Naive thymus-derived CD8-positive, alpha-beta T cell (primary cell): ENCODE measurements around the gene HPRT1. TPM values are rescaled to one million over a fixed set of nuclear protein-coding genes. Genes with fewer than 3 reads are reported as not detected.

Experiments
- ATAC-seq, 2 donors: fragments of 150-1000 bp; cut with Tn5 transposase in 1 of 2; sonication (Bioruptor Pico), chemical (Tn5 transposase) in 1 of 2; 1 replicate in 1 of 2; 2 replicates in 1 of 2; pipeline ENCODE4 v1.10.0; 2021; ENCODE audit warnings: mild to moderate bottlenecking in 2 of 2, moderate library complexity in 2 of 2
- POLR2A ChIA-PET: fragments of 350-600 bp; sonication (Branson Sonifier 250); formaldehyde crosslinking; loops from one replicate; lab custom pipeline; 2021; ENCODE audit warnings: antibody characterized with exemption; lab: Charles Lee
- DNase-seq, 10 donors: peaks; one replicate each; pipeline versions ENCODE4 v3.0.0 to v3.0.0-alpha.2; 2020 to 2022
- H3K27ac Mint-ChIP-seq, 10 donors: one replicate each; pipeline ENCODE4 v1.8.0; 2020 to 2022; ENCODE audit warnings: mild to moderate bottlenecking in 10 of 10, mixed read lengths in 10 of 10, moderate library complexity in 4 of 10, inconsistent platforms in 1 of 10
- H3K27me3 Mint-ChIP-seq, 5 donors: one replicate each; pipeline ENCODE4 v1.8.0; 2021 to 2022; ENCODE audit warnings: mixed read lengths in 5 of 5
- H3K36me3 Mint-ChIP-seq, 3 donors: one replicate each; pipeline ENCODE4 v1.8.0; 2020 to 2022; ENCODE audit warnings: mixed read lengths in 3 of 3, mild to moderate bottlenecking in 2 of 3, inconsistent platforms in 1 of 3
- H3K4me1 Mint-ChIP-seq, 4 donors: one replicate each; pipeline ENCODE4 v1.8.0; 2021 to 2022; ENCODE audit warnings: mixed read lengths in 4 of 4
- H3K4me3 Mint-ChIP-seq, 10 donors: one replicate each; pipeline ENCODE4 v1.8.0; 2020 to 2022; ENCODE audit warnings: mild to moderate bottlenecking in 10 of 10, mixed read lengths in 10 of 10, moderate library complexity in 6 of 10, inconsistent platforms in 1 of 10
- H3K9me3 Mint-ChIP-seq, 9 donors: one replicate each; pipeline ENCODE4 v1.8.0; 2020 to 2022; ENCODE audit warnings: mixed read lengths in 9 of 9, mild to moderate bottlenecking in 3 of 9, inconsistent platforms in 1 of 9, moderate library complexity in 1 of 9
- polyA plus RNA-seq, 3 donors: library from polyadenylated mRNA; unstranded; fragments of 300-500 nt; fragmentation: Illumina TruSeq; gene quantifications; one replicate each; pipeline ENCODE4 v1.2.3, GENCODE V29; 2021
- total RNA-seq, 8 experiments: library from RNA in 2 of 8; stranded (reverse) in 2 of 8; gene quantifications; one replicate each; pipeline ENCODE4 v1.2.3 and lab custom pipeline; 2021 to 2026

HPRT1 gene, protein sequence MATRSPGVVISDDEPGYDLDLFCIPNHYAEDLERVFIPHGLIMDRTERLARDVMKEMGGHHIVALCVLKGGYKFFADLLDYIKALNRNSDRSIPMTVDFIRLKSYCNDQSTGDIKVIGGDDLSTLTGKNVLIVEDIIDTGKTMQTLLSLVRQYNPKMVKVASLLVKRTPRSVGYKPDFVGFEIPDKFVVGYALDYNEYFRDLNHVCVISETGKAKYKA
- total RNA-seq (10 to 100 TPM; 19.2 to 22.5 TPM), polyA plus RNA-seq (10 to 100 TPM; 71.7 to 94.1 (median 88.2) TPM), total RNA-seq (lab: John Stamatoyannopoulos, UW) (6.2 to 15.3 (median 9.2) reads per million in 6 experiments)

GRCh38 chrX:134460005-134460861, at the start of gene HPRT1:
Gene HPRT1, plus strand, starts transcription at chrX:134460165. Its CDS starts 147 bp downstream, at chrX:134460312.
- peak within 1 kb of the TSS; percentile 83 to 96 (median 88) for H3K4me3 Mint-ChIP-seq
- peak within 1 kb of the TSS; percentile 23 to 94 (median 90) for H3K27ac Mint-ChIP-seq
- peak; percentile 96 to 98 for ATAC-seq
- no peaks in the 10 kb centered on the region for H3K36me3 Mint-ChIP-seq
- H3K27me3 Mint-ChIP-seq = no peaks in the 10 kb centered on the region
- no peaks in the 10 kb centered on the region for H3K9me3 Mint-ChIP-seq
- peak; percentile 65 to 85 (median 71) for DNase-seq
- POLR2A ChIA-PET = no interaction called here
- peaks cover 1 to 14% (median 8%) of the 10 kb centered on the region in 4 donors for H3K4me1 Mint-ChIP-seq

DNA sequence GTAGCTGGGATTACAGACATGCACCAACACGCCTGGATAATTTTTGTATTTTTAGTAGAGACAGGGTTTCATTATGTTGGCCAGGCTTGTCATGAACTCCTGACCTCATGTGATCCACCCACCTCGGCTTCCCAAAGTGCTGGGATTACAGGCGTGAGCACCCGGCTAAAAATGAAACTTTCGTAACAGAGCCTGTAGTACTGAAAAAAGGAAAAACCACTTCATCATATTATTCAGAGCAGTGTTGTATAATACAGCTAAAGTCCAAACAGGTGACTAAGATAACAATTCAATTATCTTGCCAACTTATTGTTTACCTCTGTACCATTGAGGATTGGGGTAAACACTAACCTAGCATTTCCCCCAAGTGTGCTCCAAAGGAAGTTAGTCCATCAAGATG, 43.9 kb upstream of the HPRT1 start:
- H3K4me3 Mint-ChIP-seq = no peak overlapping the region
- DNase-seq (no peak), ATAC-seq (no peak)
- peak overlapping the region in 1 of 10 donors; percentile 24 for H3K27ac Mint-ChIP-seq
- H3K27me3 Mint-ChIP-seq = no peaks in the 10 kb centered on the region
- no peaks in the 10 kb centered on the region for H3K9me3 Mint-ChIP-seq
- H3K36me3 Mint-ChIP-seq = peaks cover 0 to 56% (median 10%) of the 10 kb centered on the region in 3 donors
- no peaks in the 10 kb centered on the region for H3K4me1 Mint-ChIP-seq
- POLR2A ChIA-PET = no interaction called here

GRCh38 chrX:134418317-134419113, 41.5 kb upstream of the HPRT1 start:
- no peaks in the 10 kb centered on the region for H3K9me3 Mint-ChIP-seq
- DNase-seq = no peak
- H3K4me1 Mint-ChIP-seq = no peaks in the 10 kb centered on the region
- POLR2A ChIA-PET = no interaction called here
- H3K27ac Mint-ChIP-seq = no peak overlapping the region
- H3K4me3 Mint-ChIP-seq = no peak overlapping the region
- no peak for ATAC-seq
- H3K27me3 Mint-ChIP-seq = no peaks in the 10 kb centered on the region
- H3K36me3 Mint-ChIP-seq = peaks cover 0 to 65% (median 10%) of the 10 kb centered on the region in 3 donors

DNA sequence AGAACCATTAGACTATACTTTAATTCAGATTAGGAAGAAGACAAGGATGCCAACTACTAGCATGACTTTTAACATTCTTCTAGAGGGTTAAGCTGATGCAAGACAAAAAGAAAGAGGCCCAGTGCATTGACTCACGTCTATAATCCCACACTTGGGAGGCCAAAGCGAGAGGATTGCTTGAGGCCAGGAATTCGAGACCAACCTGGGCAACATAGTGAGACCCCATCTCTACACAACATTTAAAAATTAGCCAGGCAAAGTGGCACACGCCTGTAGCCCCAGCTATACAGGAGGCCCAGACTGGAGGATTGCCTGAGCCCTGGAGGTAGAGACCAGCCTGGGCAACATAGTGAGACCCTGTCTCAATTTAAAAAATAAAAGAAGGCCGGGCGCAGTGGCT, 40.2 kb upstream of the HPRT1 start:
- Mint-ChIP-seq H3K4me1 (no peaks in the 10 kb centered on the region), H3K27me3 (no peaks in the 10 kb centered on the region), H3K27ac (no peak overlapping the region), H3K4me3 (no peak overlapping the region), H3K36me3 (peaks cover 0 to 60% (median 10%) of the 10 kb centered on the region in 3 donors), H3K9me3 (no peaks in the 10 kb centered on the region)
- POLR2A ChIA-PET = interaction anchor here (0.7 kb wide), 1 partner anchor 409 kb away, joined by 4 read pairs; no protein-coding TSS in a partner anchor
- ATAC-seq (no peak), DNase-seq (no peak)

DNA sequence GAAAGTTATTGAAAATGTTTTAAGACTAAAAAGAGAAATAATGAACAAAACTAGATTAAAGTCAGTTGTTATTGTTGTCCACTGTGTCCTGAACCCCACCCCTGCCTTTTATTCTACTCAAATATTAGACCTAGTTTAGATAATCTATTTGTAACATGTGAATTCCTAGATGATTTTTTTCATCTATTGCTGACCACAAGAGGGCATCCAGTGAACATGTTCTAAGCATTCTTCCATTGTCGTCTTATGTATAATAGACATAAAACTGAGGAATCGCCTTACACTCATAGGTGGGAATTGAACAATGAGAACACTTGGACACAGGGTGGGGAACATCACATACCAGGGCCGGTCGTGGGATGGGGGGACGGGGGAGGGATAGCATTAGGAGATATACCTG, 36.4 kb upstream of the HPRT1 start:
- H3K27me3 Mint-ChIP-seq = no peaks in the 10 kb centered on the region
- no peaks in the 10 kb centered on the region for H3K4me1 Mint-ChIP-seq
- no peaks in the 10 kb centered on the region for H3K9me3 Mint-ChIP-seq
- ATAC-seq (no peak), DNase-seq (no peak)
- H3K27ac Mint-ChIP-seq = no peak overlapping the region
- POLR2A ChIA-PET = no interaction called here
- no peak overlapping the region for H3K4me3 Mint-ChIP-seq
- H3K36me3 Mint-ChIP-seq = peaks cover 0 to 55% (median 0%) of the 10 kb centered on the region in 3 donors

DNA sequence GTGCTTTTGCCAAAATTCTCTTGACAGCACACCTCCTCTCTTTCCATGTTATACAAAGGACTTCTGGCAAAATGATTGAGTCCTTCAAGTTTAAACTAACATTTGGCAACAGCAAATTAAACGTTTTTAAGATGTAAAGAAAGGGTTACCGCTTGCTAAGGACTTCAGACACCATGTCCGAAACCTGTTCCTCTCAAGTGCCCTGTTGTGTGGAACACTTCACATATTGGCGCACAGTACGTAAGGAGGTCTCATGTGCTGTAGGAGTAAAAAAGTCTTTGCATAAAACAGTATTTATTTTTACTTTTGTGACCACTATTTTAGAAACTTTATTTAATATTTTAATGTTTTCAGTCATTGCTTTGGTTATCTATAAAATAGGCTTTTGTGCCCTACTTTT, 33.7 kb upstream of the HPRT1 start:
- Mint-ChIP-seq H3K4me1 (no peaks in the 10 kb centered on the region), H3K27ac (no peak overlapping the region), H3K36me3 (peaks cover 0 to 54% (median 0%) of the 10 kb centered on the region in 3 donors), H3K9me3 (no peaks in the 10 kb centered on the region), H3K4me3 (no peak overlapping the region), H3K27me3 (no peaks in the 10 kb centered on the region)
- no peak for ATAC-seq
- POLR2A ChIA-PET = no interaction called here
- no peak for DNase-seq

DNA sequence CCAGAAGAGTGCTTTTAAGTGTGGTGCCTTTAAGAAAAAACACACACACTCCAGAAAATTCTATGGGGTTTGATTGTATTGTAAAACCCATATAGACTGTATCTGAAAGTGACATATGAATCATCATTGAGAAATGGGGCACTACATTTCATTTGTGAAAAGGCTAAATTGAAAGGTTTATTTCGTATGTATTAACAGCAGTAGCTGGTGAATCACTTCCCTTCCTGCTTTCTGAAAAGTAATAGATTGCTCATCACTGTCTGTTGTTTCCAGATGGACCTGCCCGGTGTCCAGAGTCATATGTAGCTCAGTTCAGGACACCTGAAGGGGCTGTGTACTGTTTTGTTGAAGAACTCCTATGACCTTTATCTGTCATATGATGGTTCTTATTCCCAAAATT, 28.1 kb upstream of the HPRT1 start:
- DNase-seq (no peak), ATAC-seq (no peak)
- Mint-ChIP-seq H3K27ac (no peak overlapping the region), H3K9me3 (no peaks in the 10 kb centered on the region), H3K4me1 (no peaks in the 10 kb centered on the region), H3K4me3 (no peak overlapping the region), H3K36me3 (peaks cover 0 to 43% (median 5%) of the 10 kb centered on the region in 3 donors), H3K27me3 (no peaks in the 10 kb centered on the region)
- POLR2A ChIA-PET = interaction anchor here (0.6 kb wide), 1 partner anchor 352 kb away, joined by 3 read pairs; no protein-coding TSS in a partner anchor

GRCh38 chrX:134435894-134436293, 24.1 kb upstream of the HPRT1 start:
- Mint-ChIP-seq H3K9me3 (no peaks in the 10 kb centered on the region), H3K36me3 (peaks cover 0 to 19% (median 11%) of the 10 kb centered on the region in 3 donors), H3K4me3 (no peak overlapping the region), H3K27me3 (no peaks in the 10 kb centered on the region), H3K27ac (no peak overlapping the region), H3K4me1 (no peaks in the 10 kb centered on the region)
- POLR2A ChIA-PET = no interaction called here
- DNase-seq = no peak
- no peak for ATAC-seq

- Mint-ChIP-seq H3K4me3 (no peak overlapping the region), H3K36me3 (peaks cover 0 to 4% (median 3%) of the 10 kb centered on the region in 3 donors), H3K4me1 (no peaks in the 10 kb centered on the region), H3K9me3 (no peaks in the 10 kb centered on the region), H3K27ac (no peak overlapping the region), H3K27me3 (no peaks in the 10 kb centered on the region)
- DNase-seq (no peak), ATAC-seq (no peak)
- POLR2A ChIA-PET = no interaction called here
These were observed 16.9 kb upstream of the HPRT1 start for GRCh38 chrX:134443020-134443419.

GRCh38 chrX:134443461-134443860, 16.5 kb upstream of the HPRT1 start:
- Mint-ChIP-seq H3K36me3 (peaks cover 0 to 4% (median 3%) of the 10 kb centered on the region in 3 donors), H3K27ac (no peak overlapping the region)
- POLR2A ChIA-PET = no interaction called here

GRCh38 chrX:134444681-134445080, 15.3 kb upstream of the HPRT1 start:
- Mint-ChIP-seq H3K4me3 (no peak overlapping the region), H3K4me1 (no peaks in the 10 kb centered on the region), H3K9me3 (no peaks in the 10 kb centered on the region), H3K27ac (no peak overlapping the region), H3K36me3 (peaks cover 0 to 2% (median 1%) of the 10 kb centered on the region in 3 donors), H3K27me3 (no peaks in the 10 kb centered on the region)
- no peak for DNase-seq
- POLR2A ChIA-PET = no interaction called here
- ATAC-seq = no peak

More at GRCh38 chrX:134443461-134443860, 16.5 kb upstream of the HPRT1 start:
- no peaks in the 10 kb centered on the region for H3K9me3 Mint-ChIP-seq
- no peaks in the 10 kb centered on the region for H3K4me1 Mint-ChIP-seq
- ATAC-seq = no peak
- no peaks in the 10 kb centered on the region for H3K27me3 Mint-ChIP-seq
- H3K4me3 Mint-ChIP-seq = no peak overlapping the region
- DNase-seq = no peak

DNA sequence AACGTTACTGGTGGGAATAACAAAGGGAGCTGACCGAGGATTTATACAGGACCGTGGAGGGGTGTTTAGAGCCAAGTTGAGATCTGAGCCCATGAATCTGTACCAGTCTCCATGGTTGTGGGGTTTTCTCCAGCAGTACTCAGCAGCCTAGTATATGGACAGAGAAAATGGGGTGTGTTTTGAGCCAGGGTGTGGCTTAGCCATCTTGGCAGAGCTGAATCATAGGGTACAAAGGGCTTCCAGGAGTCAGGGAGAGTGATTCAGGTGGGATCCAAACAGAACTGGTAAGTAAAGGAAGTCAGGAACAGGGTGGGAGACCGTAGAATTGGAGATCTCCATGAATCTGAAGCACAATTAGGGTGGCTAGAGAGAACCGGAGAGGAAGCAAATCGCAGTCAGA, 7.4 kb upstream of the HPRT1 start:
- DNase-seq (no peak), ATAC-seq (no peak)
- H3K4me3 Mint-ChIP-seq = no peak overlapping the region
- peak overlapping the region in 1 of 10 donors; percentile 13 for H3K27ac Mint-ChIP-seq
- POLR2A ChIA-PET = no interaction called here
- H3K4me1 Mint-ChIP-seq = peaks cover 0 to 4% (median 0%) of the 10 kb centered on the region in 4 donors
- no peaks in the 10 kb centered on the region for H3K36me3 Mint-ChIP-seq
- no peaks in the 10 kb centered on the region for H3K9me3 Mint-ChIP-seq
- H3K27me3 Mint-ChIP-seq = no peaks in the 10 kb centered on the region
